HG03460 (cell line): ENCODE data around the gene TSPAN15.

Source experiments
- ATAC-seq: cut with Tn5 transposase; IDR thresholded peaks from one replicate; pipeline ENCODE4 v1.9.1; 2021; ENCODE audit not compliant: unreplicated experiment

Gene TSPAN15

GRCh38 chr10:69451209-69451783, at the start of gene TSPAN15:
TSS of gene TSPAN15 (plus strand) at chr10:69451465. CDS start at chr10:69451595, 130 bp downstream.
- ATAC-seq = peak; percentile 84

- no peak for ATAC-seq
These were observed 48.9 kb upstream of the TSPAN15 start for GRCh38 chr10:69402386-69402785.

GRCh38 chr10:69403066-69403465, 48.2 kb upstream of the TSPAN15 start:
- no peak for ATAC-seq

GRCh38 chr10:69403519-69403918, 47.7 kb upstream of the TSPAN15 start:
- no peak for ATAC-seq

GRCh38 chr10:69404786-69405185, 46.5 kb upstream of the TSPAN15 start:
- ATAC-seq = no peak

- no peak for ATAC-seq
These were observed 46.0 kb upstream of the TSPAN15 start for GRCh38 chr10:69405221-69405620.

- ATAC-seq = no peak
These were observed 44.9 kb upstream of the TSPAN15 start for GRCh38 chr10:69406302-69406811.

GRCh38 chr10:69406816-69407580, 44.3 kb upstream of the TSPAN15 start:
- no peak for ATAC-seq

- no peak for ATAC-seq
These were observed 43.5 kb upstream of the TSPAN15 start for GRCh38 chr10:69407621-69408301.

- peak; percentile 83 for ATAC-seq
These were observed 42.7 kb upstream of the TSPAN15 start for GRCh38 chr10:69408318-69409175.

- ATAC-seq = no peak
These were observed 42.1 kb upstream of the TSPAN15 start for GRCh38 chr10:69409176-69409495.

- ATAC-seq = peak; percentile 36
These were observed 41.3 kb upstream of the TSPAN15 start for GRCh38 chr10:69409968-69410367.

GRCh38 chr10:69410487-69410886, 40.8 kb upstream of the TSPAN15 start:
- ATAC-seq = no peak

GRCh38 chr10:69411476-69411875, 39.8 kb upstream of the TSPAN15 start:
- ATAC-seq = no peak

GRCh38 chr10:69412232-69412790, 39.0 kb upstream of the TSPAN15 start:
- no peak for ATAC-seq

- no peak for ATAC-seq
These were observed 37.9 kb upstream of the TSPAN15 start for GRCh38 chr10:69413221-69413865.

GRCh38 chr10:69414036-69415018, 36.9 kb upstream of the TSPAN15 start:
- no peak for ATAC-seq

GRCh38 chr10:69415049-69415448, 36.2 kb upstream of the TSPAN15 start:
- ATAC-seq = no peak

- no peak for ATAC-seq
These were observed 35.3 kb upstream of the TSPAN15 start for GRCh38 chr10:69415951-69416350.
